BLaER1 treated with 17β-estradiol and CSF1 and Interleukin-3, amounts not matched to agents 10 nM and 100 nM (cell line): ENCODE results near the gene LMAN2L.
A peak's percentile ranks its signal among the peaks of the same experiment; 100 is the strongest.

ENCODE experiments used
- H3K27ac ChIP-seq, 11 experiments: shearing (Covaris generic); formaldehyde crosslinking; 2 replicates each; pipeline ENCODE4 v1.8.1; 2022
- H3K27me3 ChIP-seq, 11 experiments: shearing (Covaris generic); formaldehyde crosslinking; 2 replicates each; pipeline ENCODE4 v1.8.1; 2022
- H3K36me3 ChIP-seq, 11 experiments: shearing (Covaris generic); formaldehyde crosslinking; 2 replicates each; pipeline ENCODE4 v1.8.1; 2022
- H3K4me1 ChIP-seq, 10 experiments: shearing (Covaris generic); formaldehyde crosslinking; 2 replicates each; pipeline ENCODE4 v1.8.1; 2022
- H3K4me2 ChIP-seq, 11 experiments: shearing (Covaris generic); formaldehyde crosslinking; 2 replicates each; pipeline ENCODE4 v1.8.1; 2022
- H3K4me3 ChIP-seq, 10 experiments: shearing (Covaris generic); formaldehyde crosslinking; 2 replicates each; pipeline ENCODE4 v1.8.1; 2022
- H3K9ac ChIP-seq, 11 experiments: shearing (Covaris generic); formaldehyde crosslinking; 2 replicates each; pipeline ENCODE4 v1.8.1; 2022
- H3K9me3 ChIP-seq, 11 experiments: shearing (Covaris generic); formaldehyde crosslinking; replicated peaks in 1 of 11; 2 replicates each; pipeline ENCODE4 v1.8.1; 2022
- H4K20me1 ChIP-seq, 11 experiments: shearing (Covaris generic); formaldehyde crosslinking; 2 replicates each; pipeline ENCODE4 v1.8.1; 2022
- Cebpa-rat ChIP-seq, 11 experiments: shearing (Covaris generic); IDR thresholded peaks; 2 replicates each; pipeline ENCODE4 v1.8.1; 2022

Gene LMAN2L

GRCh38 chr2:96663829-96664228 lies 76.0 kb downstream of the LMAN2L start:
- Histone ChIP-seq H3K4me2 (no peak overlapping the region), H3K4me3 (no peak overlapping the region), H3K36me3 (no peaks in the 10 kb centered on the region), H3K9me3 (peaks cover 8 to 16% (median 12%) of the 10 kb centered on the region in 11 experiments; a peak in 19 of 22 replicates), H3K27me3 (no peaks in the 10 kb centered on the region), H3K4me1 (peaks cover 0 to 26% (median 19%) of the 10 kb centered on the region in 10 experiments; a peak in 14 of 20 replicates), H3K27ac (no peak overlapping the region), H4K20me1 (no peaks in the 10 kb centered on the region), H3K9ac (no peak overlapping the region)
- no peak for TF ChIP-seq Cebpa-rat (IDR thresholded peaks at IDR 0.05)

GRCh38 chr2:96663177-96663576 lies 76.7 kb downstream of the LMAN2L start:
- Histone ChIP-seq H3K4me3 (no peak overlapping the region), H3K36me3 (no peaks in the 10 kb centered on the region), H3K27ac (no peak overlapping the region), H3K4me1 (peaks cover 0 to 26% (median 19%) of the 10 kb centered on the region in 10 experiments; a peak in 14 of 20 replicates), H3K4me2 (no peak overlapping the region), H3K9me3 (peaks cover 8 to 16% (median 12%) of the 10 kb centered on the region in 11 experiments; a peak in 19 of 22 replicates), H3K27me3 (no peaks in the 10 kb centered on the region), H3K9ac (no peak overlapping the region), H4K20me1 (no peaks in the 10 kb centered on the region)
- TF ChIP-seq Cebpa-rat (IDR thresholded peaks at IDR 0.05): no peak

- Histone ChIP-seq H3K9ac (no peak overlapping the region), H3K36me3 (no peaks in the 10 kb centered on the region), H3K9me3 (peaks cover 8 to 16% (median 12%) of the 10 kb centered on the region in 11 experiments; a peak in 19 of 22 replicates), H4K20me1 (no peaks in the 10 kb centered on the region), H3K4me3 (no peak overlapping the region), H3K4me2 (no peak overlapping the region), H3K27ac (no peak overlapping the region), H3K4me1 (peaks cover 0 to 27% (median 19%) of the 10 kb centered on the region in 10 experiments; a peak in 14 of 20 replicates), H3K27me3 (no peaks in the 10 kb centered on the region)
- TF ChIP-seq Cebpa-rat (IDR thresholded peaks at IDR 0.05): no peak
Measured at GRCh38 chr2:96662360-96662759, 77.5 kb downstream of the LMAN2L start.

GRCh38 chr2:96661324-96661723 lies 78.5 kb downstream of the LMAN2L start:
- H3K9me3 ChIP-seq: peaks cover 8 to 16% (median 12%) of the 10 kb centered on the region in 11 experiments; a peak in 19 of 22 replicates
- no peaks in the 10 kb centered on the region for H4K20me1 ChIP-seq
- TF ChIP-seq Cebpa-rat (IDR thresholded peaks at IDR 0.05): no peak
- no peak overlapping the region for H3K9ac ChIP-seq
- no peak overlapping the region for H3K4me3 ChIP-seq
- H3K27ac ChIP-seq: no peak overlapping the region
- H3K4me1 ChIP-seq: peaks cover 2 to 30% (median 22%) of the 10 kb centered on the region in 10 experiments; a peak in 14 of 20 replicates
- no peaks in the 10 kb centered on the region for H3K27me3 ChIP-seq
- no peaks in the 10 kb centered on the region for H3K36me3 ChIP-seq
- no peak overlapping the region for H3K4me2 ChIP-seq

GRCh38 chr2:96656540-96656939 lies 83.3 kb downstream of the LMAN2L start:
- Histone ChIP-seq H3K9ac (no peak overlapping the region), H3K9me3 (0 out of 22 replicates have a peak, but pooled peaks cover 0 to 7% (median 0%) of the 10 kb centered on the region in 11 experiments), H3K4me1 (peaks cover 0 to 30% (median 10%) of the 10 kb centered on the region in 10 experiments; a peak in 11 of 20 replicates), H4K20me1 (no peaks in the 10 kb centered on the region), H3K27me3 (no peaks in the 10 kb centered on the region), H3K36me3 (no peaks in the 10 kb centered on the region), H3K27ac (peak overlapping the region in 3 of 11 experiments; percentile 37 to 40 (median 38); a peak in 2 of 22 replicates), H3K4me3 (no peak overlapping the region), H3K4me2 (peak overlapping the region in 6 of 11 experiments; percentile 26 to 75 (median 62); a peak in 11 of 22 replicates)
- TF ChIP-seq Cebpa-rat (IDR thresholded peaks at IDR 0.05): no peak
